ENCODE measurements around the gene CFAP74.

CFAP74 gene

GRCh38 chr1:2031546-2032540, 28.3 kb upstream of the CFAP74 start:
- TF ChIP-seq CTCF (IDR thresholded peaks at IDR 0.05), result no peak
- H3K27ac ChIP-seq, result no peak overlapping the region
- DNase-seq (ENCODE audit: low spot score), result no peak

GRCh38 chr1:2030076-2030871, 26.7 kb upstream of the CFAP74 start:
- TF ChIP-seq CTCF (IDR thresholded peaks at IDR 0.05), result no peak
- Histone ChIP-seq H3K27ac (no peak overlapping the region), H3K4me3 (no peak overlapping the region)
- no peak for DNase-seq (ENCODE audit: low spot score)

More at GRCh38 chr1:2031546-2032540, 28.3 kb upstream of the CFAP74 start:
- no peak overlapping the region for H3K4me3 ChIP-seq

- TF ChIP-seq CTCF (IDR thresholded peaks at IDR 0.05), result no peak
- H3K27ac ChIP-seq, result no peak overlapping the region
- no peak for DNase-seq (ENCODE audit: low spot score)
These were observed 26.0 kb upstream of the CFAP74 start for GRCh38 chr1:2029561-2029960.

GRCh38 chr1:2028870-2029560, 25.4 kb upstream of the CFAP74 start:
- no peak for DNase-seq (ENCODE audit: low spot score)
- no peak for TF ChIP-seq CTCF (IDR thresholded peaks at IDR 0.05)
- H3K4me3 ChIP-seq, result no peak overlapping the region
- H3K27ac ChIP-seq, result no peak overlapping the region

More at GRCh38 chr1:2029561-2029960, 26.0 kb upstream of the CFAP74 start:
- no peak overlapping the region for H3K4me3 ChIP-seq

- DNase-seq (ENCODE audit: low spot score), result no peak
- no peak overlapping the region for H3K27ac ChIP-seq
- TF ChIP-seq CTCF (IDR thresholded peaks at IDR 0.05), result no peak
- no peak overlapping the region for H3K4me3 ChIP-seq
These were observed 24.5 kb upstream of the CFAP74 start for GRCh38 chr1:2027961-2028583.

GRCh38 chr1:2025491-2025981, 21.9 kb upstream of the CFAP74 start:
- H3K27ac ChIP-seq, result no peak overlapping the region
- H3K4me3 ChIP-seq, result peak overlapping the region; percentile 48
- DNase-seq (ENCODE audit: low spot score), result no peak
- TF ChIP-seq CTCF (IDR thresholded peaks at IDR 0.05), result no peak

Data from coronary artery (tissue), 2 donors.